Hepatocyte (in vitro differentiated cells): ENCODE data around the gene RPS6KL1.

Source experiments
- EZH2phosphoT487 ChIP-seq: fragments of 200-600 bp; sonication (generic); IDR thresholded peaks from one replicate; pipeline ENCODE4 v1.6.1; 2018; ENCODE audit warnings: antibody characterized with exemption, mild to moderate bottlenecking, low read depth, moderate library complexity; ENCODE audit not compliant: unreplicated experiment, severe bottlenecking
- TF ChIP-seq, protein P1 (sequence below): fragments of 200-600 bp; sonication (generic); IDR thresholded peaks from 2 replicates; pipeline ENCODE4 v1.5.1; 2016; ENCODE audit warnings: antibody characterized with exemption, mild to moderate bottlenecking; ENCODE audit not compliant: poor library complexity

DNA sequence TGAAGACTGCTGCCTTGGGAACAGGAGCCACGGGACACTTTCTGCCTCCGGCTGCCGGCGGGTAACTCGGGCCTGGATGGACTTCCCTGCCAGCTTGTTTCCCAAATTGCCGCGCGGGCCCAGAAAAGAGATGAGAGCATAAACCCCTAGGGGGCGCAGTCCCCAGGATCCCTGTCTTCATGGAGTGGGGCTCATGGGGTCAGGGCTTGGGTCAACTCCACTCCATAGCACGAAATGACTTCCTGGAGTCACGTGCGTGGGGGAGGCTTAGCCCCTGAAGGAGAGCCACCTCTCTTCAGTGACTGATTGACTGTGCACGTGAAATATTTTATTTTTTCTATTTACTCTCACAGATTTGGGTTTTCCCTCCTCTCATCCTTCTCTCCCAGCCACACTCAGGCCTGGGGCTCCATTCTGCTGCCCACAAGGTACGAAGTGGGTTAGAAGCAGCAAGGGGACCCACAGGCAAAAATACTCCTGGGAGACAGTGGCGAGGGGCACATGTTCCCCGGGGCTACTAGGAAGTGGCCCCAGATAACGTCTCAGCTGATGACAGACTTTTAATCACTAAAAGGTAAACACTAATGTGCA, 22.3 kb upstream of the RPS6KL1 start:
- TF ChIP-seq, protein P1, sequence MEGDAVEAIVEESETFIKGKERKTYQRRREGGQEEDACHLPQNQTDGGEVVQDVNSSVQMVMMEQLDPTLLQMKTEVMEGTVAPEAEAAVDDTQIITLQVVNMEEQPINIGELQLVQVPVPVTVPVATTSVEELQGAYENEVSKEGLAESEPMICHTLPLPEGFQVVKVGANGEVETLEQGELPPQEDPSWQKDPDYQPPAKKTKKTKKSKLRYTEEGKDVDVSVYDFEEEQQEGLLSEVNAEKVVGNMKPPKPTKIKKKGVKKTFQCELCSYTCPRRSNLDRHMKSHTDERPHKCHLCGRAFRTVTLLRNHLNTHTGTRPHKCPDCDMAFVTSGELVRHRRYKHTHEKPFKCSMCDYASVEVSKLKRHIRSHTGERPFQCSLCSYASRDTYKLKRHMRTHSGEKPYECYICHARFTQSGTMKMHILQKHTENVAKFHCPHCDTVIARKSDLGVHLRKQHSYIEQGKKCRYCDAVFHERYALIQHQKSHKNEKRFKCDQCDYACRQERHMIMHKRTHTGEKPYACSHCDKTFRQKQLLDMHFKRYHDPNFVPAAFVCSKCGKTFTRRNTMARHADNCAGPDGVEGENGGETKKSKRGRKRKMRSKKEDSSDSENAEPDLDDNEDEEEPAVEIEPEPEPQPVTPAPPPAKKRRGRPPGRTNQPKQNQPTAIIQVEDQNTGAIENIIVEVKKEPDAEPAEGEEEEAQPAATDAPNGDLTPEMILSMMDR = peak; percentile 49
- no peak for TF ChIP-seq EZH2phosphoT487
